CD4-positive, alpha-beta T cell treated with Interleukin-4 for 4 hours (primary cell): ENCODE measurements around the gene LHX2.

Source experiments
- DNase-seq: peaks from one replicate; pipeline ENCODE4 v3.0.0-alpha.2; 2020

The LHX2 gene

DNA sequence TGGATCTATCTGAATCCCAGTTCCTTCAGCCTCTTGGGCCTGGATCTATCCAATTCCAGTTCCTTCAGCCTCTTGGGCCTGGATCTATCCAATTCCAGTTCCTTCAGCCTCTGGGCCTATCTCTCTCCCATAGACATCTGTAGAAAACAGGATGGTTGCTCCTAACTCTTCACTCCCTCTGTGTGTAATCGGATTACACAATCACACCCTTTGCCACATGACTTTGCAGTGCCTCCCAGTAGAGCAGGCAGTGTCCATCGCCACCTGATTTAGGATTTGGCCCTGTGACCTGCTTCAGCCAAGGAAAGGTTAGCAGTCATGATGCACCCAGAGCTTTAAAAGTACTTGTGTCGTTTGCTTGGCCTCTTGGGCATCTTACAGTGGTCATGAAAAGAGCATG is 56.7 kb downstream of the LHX2 start:
- no peak for DNase-seq

DNA sequence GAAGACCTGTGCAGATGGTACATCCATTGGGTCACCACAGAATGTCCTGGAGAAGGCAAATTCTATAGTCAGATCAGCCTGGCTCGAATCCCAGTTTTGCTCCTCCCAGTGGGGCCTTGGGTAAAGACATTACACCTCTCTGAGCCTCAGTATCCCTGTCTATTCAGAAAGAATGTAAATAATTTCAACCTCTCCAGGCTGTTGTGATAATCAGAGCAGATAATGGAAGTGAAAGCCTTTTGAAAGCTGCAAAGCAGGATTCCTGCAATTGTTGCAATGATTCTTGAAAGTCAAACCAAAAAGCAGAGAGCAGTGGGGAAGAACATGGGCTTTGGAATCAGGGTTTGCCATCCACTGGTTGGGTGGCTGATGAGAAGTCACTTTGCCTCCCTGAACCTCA is 63.2 kb downstream of the LHX2 start:
- DNase-seq: no peak

DNA sequence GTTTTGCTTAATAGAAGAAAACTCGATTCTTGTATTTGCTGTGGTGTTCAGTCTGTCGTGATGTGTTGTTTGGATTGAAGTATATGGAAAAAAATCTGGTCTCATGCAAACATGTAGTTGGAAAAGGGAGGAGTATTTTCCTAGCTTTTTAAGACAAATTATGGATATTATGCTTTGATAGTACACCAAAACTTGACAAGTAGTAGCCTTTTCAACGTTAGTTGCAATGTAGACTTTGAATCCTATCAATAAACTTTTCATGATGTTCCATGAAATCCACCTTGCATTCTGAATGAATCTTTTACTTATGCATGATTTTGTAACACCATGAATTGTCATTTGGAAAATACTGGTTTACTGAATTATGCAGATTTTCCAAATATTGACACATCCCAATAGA is 64.2 kb downstream of the LHX2 start:
- DNase-seq: no peak

DNA sequence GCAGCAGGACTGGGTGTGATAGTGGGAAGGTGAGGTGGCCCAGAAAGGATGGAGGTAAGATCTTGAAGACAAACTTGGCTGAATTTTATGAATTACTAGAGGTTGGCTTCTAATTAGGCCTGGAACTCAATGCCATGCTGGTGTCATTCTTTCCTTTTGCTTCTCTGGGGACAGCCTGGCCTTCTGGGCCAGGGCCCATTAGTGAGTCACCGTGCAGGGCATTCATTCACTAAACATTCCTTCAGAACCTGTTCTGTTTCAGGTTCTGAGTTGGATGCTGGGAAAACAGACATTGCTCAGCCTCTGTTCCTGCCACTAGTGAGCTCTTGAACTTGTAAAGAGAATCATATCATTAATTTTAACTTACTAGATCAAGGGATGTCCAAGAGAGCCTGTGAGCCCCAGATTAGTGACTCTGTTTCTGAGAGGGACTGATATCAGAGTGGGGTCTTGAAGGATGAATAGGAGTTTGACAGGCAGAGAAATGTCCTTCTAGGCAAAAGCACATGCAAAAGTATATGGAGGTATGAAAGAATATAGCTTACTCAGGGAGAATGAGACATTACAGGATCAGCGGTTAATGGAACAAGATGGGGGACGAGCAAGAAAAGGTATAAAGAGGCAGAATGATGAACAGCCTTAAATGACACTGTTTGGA is 66.5 kb downstream of the LHX2 start:
- DNase-seq: no peak

DNA sequence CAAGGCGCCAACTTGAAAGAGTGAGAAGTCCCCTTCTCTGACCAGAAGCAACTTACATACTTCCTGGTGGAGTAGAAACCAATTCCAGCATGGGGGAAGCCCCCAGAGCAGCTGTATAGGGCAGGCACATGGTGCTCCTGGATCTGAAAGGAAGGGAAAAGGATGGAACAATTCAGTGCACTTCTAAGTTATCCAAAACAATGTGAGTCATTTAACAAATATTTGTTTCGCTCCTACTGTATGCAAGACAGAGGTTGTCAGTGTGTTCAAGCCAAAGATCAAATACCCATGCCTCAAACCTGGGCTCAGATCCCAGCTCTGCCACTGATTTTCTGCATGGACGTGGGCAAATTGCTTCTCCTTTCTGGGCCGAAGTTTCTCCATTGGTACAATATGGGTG is 67.1 kb downstream of the LHX2 start:
- no peak for DNase-seq

DNA sequence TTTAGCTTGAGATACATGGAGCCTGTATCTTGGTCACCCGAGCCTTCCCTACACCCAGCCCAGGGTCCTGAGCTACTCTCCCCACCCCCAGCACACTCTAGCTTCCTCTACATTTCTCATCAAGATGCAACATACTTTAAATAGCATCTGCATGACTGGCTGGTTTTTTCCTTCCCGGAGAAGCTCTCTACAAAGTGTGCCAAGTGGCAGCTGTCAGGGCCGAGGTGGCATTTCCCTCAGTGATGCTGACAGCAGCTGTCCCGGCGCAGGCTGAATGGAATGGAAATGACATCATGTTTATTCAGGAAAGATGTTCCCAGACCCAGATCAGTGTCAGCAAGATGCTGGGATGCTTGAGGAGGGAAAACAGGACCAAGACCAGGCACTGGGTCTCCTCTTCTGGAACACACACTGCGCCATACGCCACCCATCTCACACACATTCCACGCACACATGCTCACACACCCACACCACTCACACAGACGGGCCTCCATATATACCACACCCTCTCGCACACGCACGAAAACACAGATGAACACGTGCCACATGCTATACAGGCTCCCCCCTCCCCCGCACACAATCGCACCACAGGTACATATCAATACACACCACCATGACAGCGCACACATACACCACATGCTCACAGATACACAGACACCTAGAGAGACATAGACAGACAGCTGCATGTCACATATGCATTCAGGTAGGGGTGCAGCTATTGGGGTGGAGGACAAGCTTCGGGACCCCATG is 67.8 kb downstream of the LHX2 start:
- no peak for DNase-seq

DNA sequence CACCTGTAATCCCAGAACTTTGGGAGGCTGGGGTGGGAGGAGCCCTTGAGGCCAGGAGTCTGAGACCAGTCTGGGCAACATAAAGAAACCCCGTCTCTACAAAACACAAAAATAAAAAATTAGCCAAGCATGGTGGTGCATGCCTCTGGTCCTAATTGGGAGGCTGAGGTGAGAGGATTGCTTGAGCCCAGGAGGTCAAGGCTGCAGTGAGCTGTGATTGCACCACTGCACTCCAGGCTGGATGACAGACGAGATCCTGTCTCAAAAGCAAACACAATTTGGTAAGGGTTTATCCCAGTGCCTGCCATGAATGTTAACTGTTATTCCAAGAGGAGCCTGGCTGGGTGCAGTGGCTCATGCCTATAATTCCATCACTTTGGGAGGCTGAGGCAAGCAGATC is 71.1 kb downstream of the LHX2 start:
- no peak for DNase-seq
